ENCODE results near the gene ANKS1B.

- TF ChIP-seq CTCF (IDR thresholded peaks at IDR 0.05) = no peak
- TF ChIP-seq TEAD4 (CRISPR knock-in tag; IDR thresholded peaks at IDR 0.05) = no peak
- TF ChIP-seq CREM (CRISPR knock-in tag; IDR thresholded peaks at IDR 0.05) = no peak
- TF ChIP-seq ZSCAN18 (CRISPR knock-in tag; IDR thresholded peaks at IDR 0.05) = no peak
- TF ChIP-seq CBFB (CRISPR knock-in tag; IDR thresholded peaks at IDR 0.05; ENCODE audit: low read depth) = no peak
- no peak for TF ChIP-seq ZBTB43 (CRISPR knock-in tag; IDR thresholded peaks at IDR 0.05)
- no peak for TF ChIP-seq ARID4B (CRISPR knock-in tag; IDR thresholded peaks at IDR 0.05; ENCODE audit: borderline replicate concordance)
- TF ChIP-seq MAX (CRISPR knock-in tag; IDR thresholded peaks at IDR 0.05) = no peak
- no peak for TF ChIP-seq SOX15 (CRISPR knock-in tag; IDR thresholded peaks at IDR 0.05)
- TF ChIP-seq FOXP1 (CRISPR knock-in tag; IDR thresholded peaks at IDR 0.05; ENCODE audit: borderline replicate concordance) = no peak
- no peak for TF ChIP-seq FOXK1 (CRISPR knock-in tag; IDR thresholded peaks at IDR 0.05)
- TF ChIP-seq JUN (CRISPR knock-in tag; IDR thresholded peaks at IDR 0.05) = no peak
Measured at GRCh38 chr12:99959549-99960170, 25.1 kb downstream of the ANKS1B start.
